Measurements from ENCODE around the gene ADAMTS14. TPM values are rescaled to one million over a fixed set of nuclear protein-coding genes. Genes with fewer than 3 reads are reported as not detected.

ADAMTS14 gene
- total RNA-seq, 2 experiments from 2014 or later = 0.16 to 0.25 TPM

GRCh38 chr10:70714245-70714644, 41.9 kb downstream of the ADAMTS14 start:
- no peak for DNase-seq
- no peak overlapping the region for H3K4me3 Mint-ChIP-seq
- no peaks in the 10 kb centered on the region for H3K9me3 Mint-ChIP-seq
- no peak for ATAC-seq
- TF ChIP-seq CTCF (IDR thresholded peaks at IDR 0.05) = no peak
- H3K4me1 Mint-ChIP-seq (ENCODE audit: low read depth) = peaks cover 10% of the 10 kb centered on the region
- ChIA-PET POLR2A (no interaction called here), CTCF (no interaction called here)
- no peaks in the 10 kb centered on the region for H3K36me3 Mint-ChIP-seq (ENCODE audit: low read depth)
- intact Hi-C loops (cut with micrococcal nuclease) = no loop called here
- no peak overlapping the region for H3K27ac Mint-ChIP-seq
- no peaks in the 10 kb centered on the region for H3K27me3 Mint-ChIP-seq

- TF ChIP-seq CTCF (IDR thresholded peaks at IDR 0.05) = no peak
- no peaks in the 10 kb centered on the region for H3K9me3 Mint-ChIP-seq
- intact Hi-C loops (cut with micrococcal nuclease) = no loop called here
- no peak for ATAC-seq
- H3K4me3 Mint-ChIP-seq = no peak overlapping the region
- POLR2A ChIA-PET = no interaction called here
- no peak overlapping the region for H3K27ac Mint-ChIP-seq
- no peak for DNase-seq
- no peaks in the 10 kb centered on the region for H3K27me3 Mint-ChIP-seq
- peaks cover 10% of the 10 kb centered on the region for H3K4me1 Mint-ChIP-seq (ENCODE audit: low read depth)
- H3K36me3 Mint-ChIP-seq (ENCODE audit: low read depth) = no peaks in the 10 kb centered on the region
- CTCF ChIA-PET = no interaction called here
Measured at GRCh38 chr10:70714951-70715350, 42.6 kb downstream of the ADAMTS14 start.

GRCh38 chr10:70715853-70716795, 43.8 kb downstream of the ADAMTS14 start:
- no peaks in the 10 kb centered on the region for H3K9me3 Mint-ChIP-seq
- CTCF ChIA-PET = interaction anchor here (0.9 kb wide), 1 partner anchor 255 kb away, joined by 3 read pairs; no protein-coding TSS in a partner anchor
- no peak for TF ChIP-seq CTCF (IDR thresholded peaks at IDR 0.05)
- peak; percentile 87 for ATAC-seq
- H3K4me1 Mint-ChIP-seq (ENCODE audit: low read depth) = peaks cover 10% of the 10 kb centered on the region
- H3K4me3 Mint-ChIP-seq = no peak overlapping the region
- intact Hi-C loops (cut with micrococcal nuclease) = no loop called here
- H3K36me3 Mint-ChIP-seq (ENCODE audit: low read depth) = no peaks in the 10 kb centered on the region
- H3K27ac Mint-ChIP-seq = peak overlapping the region; percentile 56
- DNase-seq = peak; percentile 67
- POLR2A ChIA-PET = no interaction called here
- H3K27me3 Mint-ChIP-seq = no peaks in the 10 kb centered on the region

- no peaks in the 10 kb centered on the region for H3K9me3 Mint-ChIP-seq
- peak; percentile 39 for ATAC-seq
Measured at GRCh38 chr10:70722820-70723424, 50.6 kb downstream of the ADAMTS14 start.

More at GRCh38 chr10:70722820-70723424, 50.6 kb downstream of the ADAMTS14 start:
- H3K36me3 Mint-ChIP-seq (ENCODE audit: low read depth) = no peaks in the 10 kb centered on the region
- H3K4me3 Mint-ChIP-seq = no peak overlapping the region
- POLR2A ChIA-PET = no interaction called here
- no peak for TF ChIP-seq CTCF (IDR thresholded peaks at IDR 0.05)
- H3K4me1 Mint-ChIP-seq (ENCODE audit: low read depth) = no peaks in the 10 kb centered on the region
- no peaks in the 10 kb centered on the region for H3K27me3 Mint-ChIP-seq
- CTCF ChIA-PET = interaction anchor here (0.6 kb wide), 1 partner anchor 150 kb away, joined by 4 read pairs; no protein-coding TSS in a partner anchor
- DNase-seq = no peak
- intact Hi-C loops (cut with micrococcal nuclease) = no loop called here
- no peak overlapping the region for H3K27ac Mint-ChIP-seq

Measured in activated CD8-positive, alpha-beta T cell treated with anti-CD3 and anti-CD28 coated beads for 36 hours (primary cell).